Immature natural killer cell (primary cell): ENCODE data around the gene OSBPL8. TPM values are rescaled to one million over a fixed set of nuclear protein-coding genes. Genes with fewer than 3 reads are reported as not detected.
"Not testable (repeated sequence)": the region's sequence is repeated elsewhere in the genome, so short reads cannot be mapped to it uniquely, and the experiment has no call there.

Source experiments
- DNase-seq, 3 donors: peaks; one replicate each; pipeline ENCODE4 v3.0.0; 2022; ENCODE audit warnings: mixed read lengths in 1 of 3
- H3K27ac Mint-ChIP-seq, 6 donors: one replicate each; pipeline ENCODE4 v1.8.0; 2020; ENCODE audit warnings: mixed read lengths in 6 of 6, mild to moderate bottlenecking in 5 of 6, inconsistent platforms in 4 of 6, moderate library complexity in 3 of 6
- H3K27me3 Mint-ChIP-seq, 3 donors: one replicate each; pipeline ENCODE4 v1.8.0; 2020 to 2021; ENCODE audit warnings: low read depth in 3 of 3, mild to moderate bottlenecking in 3 of 3, mixed read lengths in 3 of 3, moderate library complexity in 3 of 3, inconsistent platforms in 1 of 3
- H3K36me3 Mint-ChIP-seq, 3 donors: one replicate each; pipeline ENCODE4 v1.8.0; 2020; ENCODE audit warnings: mixed read lengths in 3 of 3, inconsistent platforms in 2 of 3, mild to moderate bottlenecking in 2 of 3
- H3K4me1 Mint-ChIP-seq, 2 donors: one replicate each; pipeline ENCODE4 v1.8.0; 2020; ENCODE audit warnings: inconsistent platforms in 2 of 2, mild to moderate bottlenecking in 2 of 2, mixed read lengths in 2 of 2, moderate library complexity in 1 of 2
- H3K4me3 Mint-ChIP-seq, 5 donors: one replicate each; pipeline ENCODE4 v1.8.0; 2020; ENCODE audit warnings: mild to moderate bottlenecking in 5 of 5, mixed read lengths in 5 of 5, inconsistent platforms in 3 of 5, moderate library complexity in 3 of 5
- H3K9me3 Mint-ChIP-seq, 6 donors: one replicate each; pipeline ENCODE4 v1.8.0; 2020; ENCODE audit warnings: mild to moderate bottlenecking in 6 of 6, mixed read lengths in 6 of 6, inconsistent platforms in 4 of 6, moderate library complexity in 3 of 6
- polyA plus RNA-seq, 3 donors: library from polyadenylated mRNA; unstranded; fragments of 300-500 nt; fragmentation: Illumina TruSeq; gene quantifications; one replicate each; pipeline ENCODE4 v1.2.3, GENCODE V29; 2021

The OSBPL8 gene
- polyA plus RNA-seq, 3 donors from 2014 or later, result 109 to 161 (median 140) TPM

DNA sequence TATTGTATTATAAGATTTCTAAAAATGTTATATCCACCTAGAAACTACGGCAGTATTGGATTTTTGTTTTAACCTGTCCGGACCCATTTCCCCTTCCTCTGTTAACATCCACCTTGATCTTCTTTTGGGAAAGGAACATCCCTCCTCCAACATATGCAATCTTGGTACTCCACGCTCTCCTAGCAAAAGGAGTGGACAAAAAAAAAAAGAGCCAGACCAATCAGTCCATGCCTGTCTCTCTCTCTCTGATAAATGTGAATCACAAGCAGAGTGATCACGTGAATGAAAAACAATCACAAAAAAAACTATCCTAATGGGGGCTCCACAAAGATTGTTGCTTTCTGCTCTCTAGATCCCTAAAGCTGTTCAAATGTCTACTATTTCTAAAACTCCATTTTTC, 27.1 kb downstream of the OSBPL8 start:
- no peak overlapping the region for H3K27ac Mint-ChIP-seq
- no peak overlapping the region for H3K4me3 Mint-ChIP-seq
- H3K4me1 Mint-ChIP-seq, result peaks cover 57 to 87% of the 10 kb centered on the region in 2 donors
- DNase-seq, result no peak
- H3K36me3 Mint-ChIP-seq, result peaks cover 5 to 21% (median 14%) of the 10 kb centered on the region in 3 donors
- no peaks in the 10 kb centered on the region for H3K9me3 Mint-ChIP-seq
- H3K27me3 Mint-ChIP-seq, result peaks cover 0 to 1% (median 0%) of the 10 kb centered on the region in 3 donors

DNA sequence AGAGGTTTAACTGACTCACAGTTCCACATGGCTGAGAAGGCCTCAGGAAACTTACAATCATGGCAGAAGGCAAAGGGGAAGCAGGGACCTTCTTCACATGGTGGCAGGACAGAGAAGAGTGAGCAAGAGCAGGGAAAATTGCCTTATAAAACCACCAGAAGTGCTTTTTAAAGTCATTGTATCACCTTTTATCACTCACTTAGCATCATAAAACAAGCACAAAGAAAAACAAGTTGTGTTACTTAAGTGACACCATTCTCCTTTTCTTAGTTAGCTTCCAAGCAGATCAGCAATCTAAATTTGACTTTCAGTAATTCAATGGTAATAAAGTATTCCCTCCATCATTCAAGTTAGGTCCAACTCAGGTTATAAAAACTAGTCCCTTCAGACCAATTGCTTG, 28.5 kb downstream of the OSBPL8 start:
- H3K4me1 Mint-ChIP-seq, result peaks cover 57 to 81% of the 10 kb centered on the region in 2 donors
- H3K27ac Mint-ChIP-seq, result peak overlapping the region in 1 of 6 donors; percentile 36
- H3K4me3 Mint-ChIP-seq, result no peak overlapping the region
- no peaks in the 10 kb centered on the region for H3K27me3 Mint-ChIP-seq
- peaks cover 5 to 17% (median 9%) of the 10 kb centered on the region in 3 donors for H3K36me3 Mint-ChIP-seq
- no peak for DNase-seq
- no peaks in the 10 kb centered on the region for H3K9me3 Mint-ChIP-seq

DNA sequence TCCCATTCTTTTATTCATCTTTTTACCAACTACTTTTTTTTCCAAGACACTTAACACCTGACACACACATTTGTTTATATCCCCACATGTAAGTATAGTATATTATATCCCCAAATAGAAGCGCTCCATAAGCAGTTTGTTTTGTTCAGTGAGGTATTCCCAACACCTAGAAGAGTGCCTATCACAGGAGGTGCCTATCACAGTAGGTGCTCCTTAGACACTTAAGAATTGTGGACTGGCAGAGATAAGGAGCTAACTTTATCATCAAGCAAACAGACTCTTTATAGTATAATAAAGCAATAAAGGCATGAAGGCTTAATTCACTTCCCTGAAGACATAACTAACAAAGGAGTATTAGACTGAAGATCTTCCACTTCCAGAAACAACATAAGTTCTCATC, 29.1 kb downstream of the OSBPL8 start:
- Mint-ChIP-seq H3K9me3 (no peaks in the 10 kb centered on the region), H3K27ac (peak overlapping the region in 4 of 6 donors; percentile 1 to 31 (median 3)), H3K4me1 (peaks cover 52 to 81% of the 10 kb centered on the region in 2 donors), H3K4me3 (no peak overlapping the region), H3K36me3 (peaks cover under 1 to 12% (median 5%) of the 10 kb centered on the region in 3 donors), H3K27me3 (no peaks in the 10 kb centered on the region)
- no peak for DNase-seq

DNA sequence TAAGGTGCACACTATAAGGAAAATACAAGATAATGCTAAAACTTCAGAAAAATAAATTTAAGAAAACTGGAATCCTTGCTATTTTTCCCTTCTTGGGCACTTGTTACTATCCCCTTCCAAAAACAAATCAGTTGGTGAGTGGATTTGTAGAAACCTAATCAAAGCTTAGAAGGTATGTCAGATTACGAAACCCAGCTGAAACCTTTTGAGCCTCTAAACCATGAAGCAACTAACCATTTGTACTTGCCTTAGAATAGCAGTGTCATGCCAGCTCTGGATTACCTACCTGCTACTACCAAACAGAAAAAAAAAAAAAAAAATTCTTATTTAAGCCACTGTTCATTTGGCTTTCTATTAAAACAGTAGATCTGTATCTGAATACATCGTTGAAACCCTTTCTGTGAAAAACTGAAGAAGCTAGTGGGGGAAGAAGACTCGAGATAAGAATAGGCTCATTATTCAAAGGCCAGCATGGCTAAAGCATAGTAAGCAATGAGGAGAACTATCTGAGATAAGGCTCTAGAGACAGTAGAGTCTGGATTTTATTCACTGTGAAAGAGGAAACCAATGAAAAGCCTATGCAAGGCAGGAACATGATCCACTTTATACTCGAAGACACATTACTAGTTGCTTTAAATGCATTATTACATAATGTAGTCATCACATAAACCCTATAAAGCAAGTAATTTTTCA, 30.2 kb downstream of the OSBPL8 start:
- H3K4me3 Mint-ChIP-seq, result no peak overlapping the region
- H3K9me3 Mint-ChIP-seq, result no peaks in the 10 kb centered on the region
- peaks cover 0 to 10% (median 1%) of the 10 kb centered on the region in 3 donors for H3K36me3 Mint-ChIP-seq
- no peak for DNase-seq
- peaks cover 50 to 79% of the 10 kb centered on the region in 2 donors for H3K4me1 Mint-ChIP-seq
- no peaks in the 10 kb centered on the region for H3K27me3 Mint-ChIP-seq
- H3K27ac Mint-ChIP-seq, result peak overlapping the region in 1 of 6 donors; percentile 11

DNA sequence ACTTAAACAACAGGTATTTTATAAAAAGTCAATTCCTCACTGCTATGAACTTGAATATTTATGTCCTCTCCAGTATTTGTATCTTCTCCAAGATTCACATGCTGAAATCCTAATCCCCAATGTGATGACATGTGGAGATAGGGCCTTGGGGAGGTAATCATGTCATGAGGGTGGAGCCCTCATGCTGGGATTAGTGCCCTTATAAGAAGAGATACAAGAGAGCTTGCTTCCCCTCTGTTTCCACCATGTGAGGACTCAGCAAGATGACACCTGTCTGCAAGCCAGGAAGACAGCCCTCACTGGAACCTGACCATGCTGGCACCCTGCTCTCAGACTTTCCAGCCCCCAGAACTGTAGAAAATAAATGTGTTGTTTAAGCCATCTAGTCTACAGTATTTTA, 36.2 kb downstream of the OSBPL8 start:
- H3K27ac Mint-ChIP-seq, result no peak overlapping the region
- H3K4me1 Mint-ChIP-seq, result peaks cover 51 to 80% of the 10 kb centered on the region in 2 donors
- peaks cover 0 to 5% (median 2%) of the 10 kb centered on the region in 3 donors for H3K27me3 Mint-ChIP-seq
- H3K9me3 Mint-ChIP-seq, result peaks cover 0 to 3% (median 0%) of the 10 kb centered on the region in 6 donors
- no peak for DNase-seq
- H3K36me3 Mint-ChIP-seq, result peaks cover 3 to 15% (median 12%) of the 10 kb centered on the region in 3 donors
- no peak overlapping the region for H3K4me3 Mint-ChIP-seq

DNA sequence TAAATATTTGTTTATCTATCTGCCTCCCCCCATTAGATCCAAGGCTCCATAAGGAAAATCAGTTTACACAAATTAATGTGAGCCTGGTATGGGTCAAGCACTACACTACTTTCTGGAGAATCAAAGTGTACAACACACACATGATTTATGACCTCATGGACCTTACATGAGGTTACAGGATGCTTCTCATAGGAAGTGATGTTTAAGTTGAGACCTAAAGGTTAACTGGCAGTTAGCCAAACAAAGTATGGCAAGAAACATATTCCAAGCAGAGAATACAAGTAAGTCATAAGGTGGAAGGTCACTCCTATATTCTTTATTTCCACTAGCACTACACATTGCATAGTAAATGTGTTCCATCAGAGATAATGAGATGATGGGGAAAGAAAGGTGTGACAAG, 39.2 kb downstream of the OSBPL8 start:
- peaks cover 3 to 15% (median 12%) of the 10 kb centered on the region in 3 donors for H3K36me3 Mint-ChIP-seq
- peak overlapping the region in 1 of 6 donors; percentile 22 for H3K27ac Mint-ChIP-seq

DNA sequence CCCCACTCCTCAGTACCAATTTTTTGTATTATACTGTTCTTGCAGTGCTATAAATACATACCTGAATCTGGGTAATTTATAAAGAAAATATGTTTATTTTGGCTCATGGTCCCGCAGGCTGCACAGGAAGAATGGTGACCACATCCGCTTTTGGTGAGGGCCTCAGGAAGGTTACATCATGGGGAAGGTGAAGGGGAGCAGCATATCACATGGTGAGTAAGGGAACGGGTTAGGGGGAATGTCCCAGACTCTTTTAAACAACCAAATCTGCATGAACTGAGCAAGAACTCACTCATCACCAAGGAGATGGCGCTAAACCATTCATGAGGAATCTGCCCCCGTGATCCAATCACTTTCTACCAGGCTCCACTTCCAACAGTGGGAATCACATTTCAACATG, 40.0 kb downstream of the OSBPL8 start:
- peak overlapping the region; percentile 4 to 58 (median 46) for H3K4me3 Mint-ChIP-seq
- H3K36me3 Mint-ChIP-seq, result peaks cover 3 to 15% (median 12%) of the 10 kb centered on the region in 3 donors
- peaks cover 0 to 5% (median 0%) of the 10 kb centered on the region in 6 donors for H3K9me3 Mint-ChIP-seq

More for the DNA sequence above, 39.2 kb downstream of the OSBPL8 start:
- Mint-ChIP-seq H3K27me3 (peaks cover 0 to 5% (median 2%) of the 10 kb centered on the region in 3 donors), H3K4me1 (peaks cover 59 to 89% of the 10 kb centered on the region in 2 donors), H3K9me3 (peaks cover 0 to 3% (median 0%) of the 10 kb centered on the region in 6 donors), H3K4me3 (peak overlapping the region in 3 of 5 donors; percentile 12 to 27 (median 16))
- DNase-seq, result no peak

DNA sequence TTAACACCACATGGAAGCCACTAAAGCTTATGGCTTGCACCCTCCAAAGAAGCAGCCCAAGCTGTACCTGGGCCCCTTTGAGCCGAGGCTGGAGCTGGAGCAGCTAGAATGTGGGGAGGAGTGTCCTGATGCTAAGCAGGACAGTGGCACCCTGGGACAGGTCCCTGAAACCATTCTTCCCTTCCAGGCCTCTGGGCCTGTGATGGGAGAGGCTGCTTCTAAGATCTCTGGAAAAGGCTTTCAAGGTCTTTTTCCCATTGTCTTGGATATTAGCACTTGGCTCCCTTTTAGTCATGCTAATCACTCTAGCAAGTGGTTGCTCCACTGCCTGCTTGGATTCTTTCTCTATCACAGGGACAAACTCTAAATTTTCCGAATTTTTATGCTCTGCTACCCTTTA, 40.9 kb downstream of the OSBPL8 start:
- Mint-ChIP-seq H3K4me3 (peak overlapping the region in 2 of 5 donors; percentile 12 to 50), H3K36me3 (peaks cover 3 to 14% (median 14%) of the 10 kb centered on the region in 3 donors), H3K27ac (peak overlapping the region in 2 of 6 donors; percentile 4 to 72)

More for the DNA sequence above, 40.0 kb downstream of the OSBPL8 start:
- Mint-ChIP-seq H3K27ac (peak overlapping the region in 4 of 6 donors; percentile 35 to 74 (median 58)), H3K4me1 (peaks cover 62 to 93% of the 10 kb centered on the region in 2 donors), H3K27me3 (peaks cover 0 to 5% (median 2%) of the 10 kb centered on the region in 3 donors)
- no peak for DNase-seq

DNA sequence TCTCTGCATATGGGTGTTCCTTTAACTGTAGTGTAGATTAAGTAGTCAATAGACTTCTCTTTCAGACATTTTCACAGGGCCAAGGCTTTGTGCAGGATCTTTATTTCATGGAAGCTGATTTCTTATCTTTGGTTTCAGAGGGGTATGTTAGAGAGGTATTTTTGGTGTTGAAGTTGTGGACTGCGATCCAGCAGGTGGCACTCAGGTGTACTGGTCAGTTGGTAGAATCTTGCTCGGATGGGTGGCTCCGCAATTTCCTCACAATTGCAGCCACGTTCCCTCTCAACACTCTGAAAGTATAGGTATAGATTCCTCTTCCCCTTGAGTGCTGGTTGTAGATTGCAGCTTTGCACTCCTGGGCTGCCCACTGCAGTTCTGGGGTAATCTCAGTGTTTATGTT, 44.3 kb downstream of the OSBPL8 start:
- peaks cover 0 to 2% (median 0%) of the 10 kb centered on the region in 6 donors for H3K9me3 Mint-ChIP-seq
- H3K4me1 Mint-ChIP-seq, result peaks cover 42 to 72% of the 10 kb centered on the region in 2 donors

More for the DNA sequence above, 40.9 kb downstream of the OSBPL8 start:
- Mint-ChIP-seq H3K27me3 (peaks cover 0 to 5% (median 3%) of the 10 kb centered on the region in 3 donors), H3K4me1 (peaks cover 60 to 90% of the 10 kb centered on the region in 2 donors), H3K9me3 (peaks cover 0 to 5% (median 0%) of the 10 kb centered on the region in 6 donors)
- DNase-seq, result no peak

DNA sequence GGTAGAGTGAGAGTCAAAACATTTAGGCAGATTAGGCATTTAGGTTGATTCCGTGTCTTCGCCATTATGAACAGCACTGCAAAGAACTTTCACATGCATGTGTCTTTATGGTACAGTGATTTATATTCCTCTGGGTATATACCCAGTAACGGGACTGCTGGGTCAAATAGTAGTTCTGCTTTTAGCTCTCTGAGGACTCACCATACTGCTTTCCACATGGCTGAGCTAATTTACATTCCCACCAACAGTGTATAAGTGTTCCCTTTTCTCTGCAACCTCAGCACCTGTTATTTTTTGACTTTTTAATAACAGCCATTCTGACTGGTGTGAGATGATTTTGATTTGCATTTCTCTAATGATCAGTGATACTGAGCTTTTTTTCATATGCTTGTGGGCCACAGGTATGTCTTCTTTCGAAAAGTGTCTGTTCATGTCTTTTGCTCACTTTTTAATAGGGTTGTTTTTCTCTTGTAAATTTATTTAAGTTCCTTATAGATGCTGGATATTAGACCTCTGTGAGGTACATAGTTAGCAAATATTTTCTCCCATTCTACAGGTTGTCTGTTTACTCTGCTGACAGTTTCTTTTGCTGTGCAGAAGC, 48.4 kb downstream of the OSBPL8 start:
- H3K27ac Mint-ChIP-seq, result peak overlapping the region in 4 of 6 donors; percentile 13 to 47 (median 28)
- not testable (repeated sequence) for H3K36me3 Mint-ChIP-seq

More for the DNA sequence above, 44.3 kb downstream of the OSBPL8 start:
- Mint-ChIP-seq H3K36me3 (peaks cover 0 to 10% (median 6%) of the 10 kb centered on the region in 3 donors), H3K4me3 (no peak overlapping the region), H3K27ac (peak overlapping the region in 1 of 6 donors; percentile 4), H3K27me3 (peaks cover 0 to 3% (median 2%) of the 10 kb centered on the region in 3 donors)
- DNase-seq, result no peak

DNA sequence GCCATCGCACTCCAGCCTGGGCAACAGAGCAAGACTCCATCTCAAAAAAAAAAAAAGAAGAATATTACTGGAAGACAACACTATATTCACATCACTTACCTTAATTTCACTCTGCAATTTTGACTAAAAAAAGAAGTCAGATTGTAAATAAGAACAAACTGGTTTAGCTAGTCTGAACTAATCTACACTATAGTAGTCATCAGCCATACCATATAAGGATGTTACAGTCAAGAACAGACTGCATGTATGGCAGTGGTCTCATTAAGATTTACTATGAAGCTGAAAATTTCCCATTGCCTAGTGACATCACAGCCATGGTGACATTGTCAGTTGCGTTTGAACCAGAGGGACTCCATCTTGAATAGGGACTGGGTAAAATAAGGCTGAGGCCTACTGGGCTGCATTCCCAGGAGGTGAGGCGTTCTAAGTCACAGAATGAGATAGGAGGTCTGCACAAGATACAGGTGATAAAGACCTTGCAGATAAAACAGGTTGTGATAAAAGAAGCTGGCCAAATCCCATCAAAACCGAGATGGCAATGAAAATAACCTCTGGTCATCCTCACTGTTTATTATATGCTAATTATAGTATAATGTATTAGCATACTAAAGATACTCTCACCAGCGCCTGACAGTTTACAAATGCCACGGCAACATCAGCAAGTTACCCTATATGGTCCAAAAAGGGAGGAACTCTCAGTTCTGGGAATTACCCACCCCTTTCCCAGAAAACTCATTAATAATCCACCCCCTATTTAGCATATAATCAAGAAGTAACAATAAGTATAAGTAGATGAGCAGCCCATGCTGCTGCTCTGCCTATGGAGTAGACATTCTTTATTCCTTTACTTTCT, 51.2 kb downstream of the OSBPL8 start:
- Mint-ChIP-seq H3K27ac (peak overlapping the region in 2 of 6 donors; percentile 12 to 46), H3K36me3 (peaks cover 0 to 7% (median 0%) of the 10 kb centered on the region in 3 donors), H3K27me3 (no peaks in the 10 kb centered on the region)

More for the DNA sequence above, 48.4 kb downstream of the OSBPL8 start:
- DNase-seq, H3K9me3 Mint-ChIP-seq, H3K27me3 Mint-ChIP-seq, H3K4me3 Mint-ChIP-seq: not testable (repeated sequence)
- peaks cover 27 to 67% of the 10 kb centered on the region in 2 donors for H3K4me1 Mint-ChIP-seq

DNA sequence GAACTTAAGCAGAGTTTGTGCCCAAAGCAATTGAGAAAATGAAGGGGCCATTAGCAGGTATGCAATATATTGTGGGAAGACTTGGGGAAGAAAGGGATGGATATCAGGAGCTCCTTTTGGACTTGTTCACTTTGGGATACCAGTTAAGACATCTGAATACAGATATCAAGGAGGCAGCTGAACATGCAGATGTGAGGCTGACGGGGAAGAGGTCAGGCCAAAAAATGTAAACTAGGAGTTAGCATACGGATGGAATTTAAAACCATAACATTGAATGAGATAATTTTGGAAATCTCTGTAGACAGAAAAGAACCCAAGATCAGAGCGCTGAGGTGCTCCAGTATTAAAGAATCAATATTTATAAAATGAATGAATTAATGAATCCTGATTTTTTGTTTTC, 53.4 kb downstream of the OSBPL8 start:
- H3K36me3 Mint-ChIP-seq, result peaks cover 0 to 14% (median 2%) of the 10 kb centered on the region in 3 donors
- H3K4me1 Mint-ChIP-seq, result peaks cover 26 to 75% of the 10 kb centered on the region in 2 donors
- no peak for DNase-seq
- H3K4me3 Mint-ChIP-seq, result no peak overlapping the region
- no peaks in the 10 kb centered on the region for H3K9me3 Mint-ChIP-seq
- H3K27ac Mint-ChIP-seq, result peak overlapping the region in 1 of 6 donors; percentile 0
- no peaks in the 10 kb centered on the region for H3K27me3 Mint-ChIP-seq

More for the DNA sequence above, 51.2 kb downstream of the OSBPL8 start:
- no peak for DNase-seq
- no peak overlapping the region for H3K4me3 Mint-ChIP-seq
- peaks cover 24 to 69% of the 10 kb centered on the region in 2 donors for H3K4me1 Mint-ChIP-seq
- peaks cover 0 to 2% (median 0%) of the 10 kb centered on the region in 6 donors for H3K9me3 Mint-ChIP-seq

DNA sequence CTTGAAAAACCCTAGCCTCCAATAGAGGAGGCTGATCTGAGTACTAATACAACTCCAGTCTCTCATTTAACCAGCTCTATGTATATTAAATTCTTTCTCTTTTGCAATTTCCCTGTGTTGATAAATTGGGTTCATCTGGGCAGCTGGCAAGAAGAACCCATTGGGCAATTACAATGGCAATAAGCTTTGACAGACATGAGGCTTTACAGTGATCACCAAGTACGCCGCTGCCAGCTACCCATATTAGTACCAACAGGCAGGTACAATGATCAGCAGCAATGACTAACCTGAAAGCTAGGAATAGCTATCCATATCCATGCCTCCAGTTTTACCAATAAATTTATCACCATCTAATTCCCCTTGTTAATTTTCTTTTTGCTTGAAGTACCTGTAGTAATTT, 54.5 kb downstream of the OSBPL8 start:
- Mint-ChIP-seq H3K36me3 (peaks cover 0 to 14% (median 2%) of the 10 kb centered on the region in 3 donors), H3K4me3 (no peak overlapping the region), H3K9me3 (no peaks in the 10 kb centered on the region), H3K4me1 (peaks cover 20 to 71% of the 10 kb centered on the region in 2 donors), H3K27me3 (no peaks in the 10 kb centered on the region), H3K27ac (peak overlapping the region in 1 of 6 donors; percentile 21)
- DNase-seq, result no peak
